Measurements from ENCODE around the gene PPFIBP2.
A peak's percentile ranks its signal among the peaks of the same experiment; 100 is the strongest.

The PPFIBP2 gene

GRCh38 chr11:7582338-7582985, 68.7 kb downstream of the PPFIBP2 start:
- H3K9ac ChIP-seq (ENCODE audit: low read depth in 1 of 2, low read length in 2 of 2) = no peak overlapping the region
- H3K27ac ChIP-seq (ENCODE audit: low read depth in 2 of 2, low read length in 2 of 2) = no peak overlapping the region
- peaks cover 27 to 33% of the 10 kb centered on the region in 2 donors for H3K4me1 ChIP-seq (ENCODE audit: control insufficient read depth in 2 of 2, insufficient read depth in 2 of 2, low read length in 2 of 2)
- H3K4me3 ChIP-seq (ENCODE audit: low read length in 2 of 2) = no peak overlapping the region
- H3K27me3 ChIP-seq (ENCODE audit: control insufficient read depth in 2 of 2, insufficient read depth in 2 of 2, low read length in 2 of 2) = no peaks in the 10 kb centered on the region
- H3K36me3 ChIP-seq (ENCODE audit: control insufficient read depth in 2 of 2, insufficient read depth in 2 of 2, low read length in 2 of 2) = no peaks in the 10 kb centered on the region
- no peaks in the 10 kb centered on the region for H3K9me3 ChIP-seq (ENCODE audit: control insufficient read depth in 2 of 2, low read length in 2 of 2)

- Histone ChIP-seq H3K27ac (ENCODE audit: low read depth in 2 of 2, low read length in 2 of 2) (no peak overlapping the region), H3K9me3 (ENCODE audit: control insufficient read depth in 2 of 2, low read length in 2 of 2) (no peaks in the 10 kb centered on the region), H3K9ac (ENCODE audit: low read depth in 1 of 2, low read length in 2 of 2) (no peak overlapping the region), H3K36me3 (ENCODE audit: control insufficient read depth in 2 of 2, insufficient read depth in 2 of 2, low read length in 2 of 2) (no peaks in the 10 kb centered on the region), H3K27me3 (ENCODE audit: control insufficient read depth in 2 of 2, insufficient read depth in 2 of 2, low read length in 2 of 2) (no peaks in the 10 kb centered on the region), H3K4me1 (ENCODE audit: control insufficient read depth in 2 of 2, insufficient read depth in 2 of 2, low read length in 2 of 2) (peaks cover 21 to 25% of the 10 kb centered on the region in 2 donors), H3K4me3 (ENCODE audit: low read length in 2 of 2) (no peak overlapping the region)
These were observed 69.4 kb downstream of the PPFIBP2 start for GRCh38 chr11:7583248-7583647.

- no peak overlapping the region for H3K27ac ChIP-seq (ENCODE audit: low read depth in 2 of 2, low read length in 2 of 2)
- peaks cover 0 to 3% of the 10 kb centered on the region in 2 donors for H3K36me3 ChIP-seq (ENCODE audit: control insufficient read depth in 2 of 2, insufficient read depth in 2 of 2, low read length in 2 of 2)
- peaks cover 12 to 14% of the 10 kb centered on the region in 2 donors for H3K4me1 ChIP-seq (ENCODE audit: control insufficient read depth in 2 of 2, insufficient read depth in 2 of 2, low read length in 2 of 2)
- H3K9ac ChIP-seq (ENCODE audit: low read depth in 1 of 2, low read length in 2 of 2) = no peak overlapping the region
- H3K27me3 ChIP-seq (ENCODE audit: control insufficient read depth in 2 of 2, insufficient read depth in 2 of 2, low read length in 2 of 2) = no peaks in the 10 kb centered on the region
- H3K9me3 ChIP-seq (ENCODE audit: control insufficient read depth in 2 of 2, low read length in 2 of 2) = no peaks in the 10 kb centered on the region
- H3K4me3 ChIP-seq (ENCODE audit: low read length in 2 of 2) = no peak overlapping the region
These were observed 71.1 kb downstream of the PPFIBP2 start for GRCh38 chr11:7584910-7585309.

GRCh38 chr11:7585816-7586215, 72.0 kb downstream of the PPFIBP2 start:
- Histone ChIP-seq H3K27ac (ENCODE audit: low read depth in 2 of 2, low read length in 2 of 2) (peak overlapping the region; percentile 26 to 35), H3K9me3 (ENCODE audit: control insufficient read depth in 2 of 2, low read length in 2 of 2) (no peaks in the 10 kb centered on the region)

GRCh38 chr11:7586376-7586775, 72.6 kb downstream of the PPFIBP2 start:
- Histone ChIP-seq H3K36me3 (ENCODE audit: control insufficient read depth in 2 of 2, insufficient read depth in 2 of 2, low read length in 2 of 2) (peaks cover 0 to 3% of the 10 kb centered on the region in 2 donors), H3K9me3 (ENCODE audit: control insufficient read depth in 2 of 2, low read length in 2 of 2) (no peaks in the 10 kb centered on the region), H3K27me3 (ENCODE audit: control insufficient read depth in 2 of 2, insufficient read depth in 2 of 2, low read length in 2 of 2) (no peaks in the 10 kb centered on the region), H3K4me3 (ENCODE audit: low read length in 2 of 2) (no peak overlapping the region), H3K4me1 (ENCODE audit: control insufficient read depth in 2 of 2, insufficient read depth in 2 of 2, low read length in 2 of 2) (peaks cover 9 to 27% of the 10 kb centered on the region in 2 donors), H3K27ac (ENCODE audit: low read depth in 2 of 2, low read length in 2 of 2) (no peak overlapping the region), H3K9ac (ENCODE audit: low read depth in 1 of 2, low read length in 2 of 2) (no peak overlapping the region)

More at GRCh38 chr11:7585816-7586215, 72.0 kb downstream of the PPFIBP2 start:
- no peak overlapping the region for H3K9ac ChIP-seq (ENCODE audit: low read depth in 1 of 2, low read length in 2 of 2)
- peaks cover 0 to 3% of the 10 kb centered on the region in 2 donors for H3K36me3 ChIP-seq (ENCODE audit: control insufficient read depth in 2 of 2, insufficient read depth in 2 of 2, low read length in 2 of 2)
- peak overlapping the region in 1 of 2 donors; percentile 19 for H3K4me3 ChIP-seq (ENCODE audit: low read length in 2 of 2)
- H3K4me1 ChIP-seq (ENCODE audit: control insufficient read depth in 2 of 2, insufficient read depth in 2 of 2, low read length in 2 of 2) = peaks cover 9 to 22% of the 10 kb centered on the region in 2 donors
- no peaks in the 10 kb centered on the region for H3K27me3 ChIP-seq (ENCODE audit: control insufficient read depth in 2 of 2, insufficient read depth in 2 of 2, low read length in 2 of 2)

GRCh38 chr11:7587712-7588111, 73.9 kb downstream of the PPFIBP2 start:
- Histone ChIP-seq H3K9me3 (ENCODE audit: control insufficient read depth in 2 of 2, low read length in 2 of 2) (no peaks in the 10 kb centered on the region), H3K27me3 (ENCODE audit: control insufficient read depth in 2 of 2, insufficient read depth in 2 of 2, low read length in 2 of 2) (no peaks in the 10 kb centered on the region), H3K9ac (ENCODE audit: low read depth in 1 of 2, low read length in 2 of 2) (no peak overlapping the region), H3K36me3 (ENCODE audit: control insufficient read depth in 2 of 2, insufficient read depth in 2 of 2, low read length in 2 of 2) (peaks cover 0 to 3% of the 10 kb centered on the region in 2 donors), H3K27ac (ENCODE audit: low read depth in 2 of 2, low read length in 2 of 2) (no peak overlapping the region), H3K4me3 (ENCODE audit: low read length in 2 of 2) (no peak overlapping the region), H3K4me1 (ENCODE audit: control insufficient read depth in 2 of 2, insufficient read depth in 2 of 2, low read length in 2 of 2) (peaks cover 18 to 40% of the 10 kb centered on the region in 2 donors)

GRCh38 chr11:7589861-7590260, 76.1 kb downstream of the PPFIBP2 start:
- Histone ChIP-seq H3K27me3 (ENCODE audit: control insufficient read depth in 2 of 2, insufficient read depth in 2 of 2, low read length in 2 of 2) (no peaks in the 10 kb centered on the region), H3K27ac (ENCODE audit: low read depth in 2 of 2, low read length in 2 of 2) (no peak overlapping the region), H3K4me3 (ENCODE audit: low read length in 2 of 2) (no peak overlapping the region), H3K4me1 (ENCODE audit: control insufficient read depth in 2 of 2, insufficient read depth in 2 of 2, low read length in 2 of 2) (peaks cover 18 to 40% of the 10 kb centered on the region in 2 donors), H3K9ac (ENCODE audit: low read depth in 1 of 2, low read length in 2 of 2) (no peak overlapping the region), H3K36me3 (ENCODE audit: control insufficient read depth in 2 of 2, insufficient read depth in 2 of 2, low read length in 2 of 2) (peaks cover 5 to 8% of the 10 kb centered on the region in 2 donors), H3K9me3 (ENCODE audit: control insufficient read depth in 2 of 2, low read length in 2 of 2) (no peaks in the 10 kb centered on the region)

- H3K4me1 ChIP-seq (ENCODE audit: control insufficient read depth in 2 of 2, insufficient read depth in 2 of 2, low read length in 2 of 2) = peaks cover 13 to 36% of the 10 kb centered on the region in 2 donors
- H3K9ac ChIP-seq (ENCODE audit: low read depth in 1 of 2, low read length in 2 of 2) = no peak overlapping the region
- no peak overlapping the region for H3K27ac ChIP-seq (ENCODE audit: low read depth in 2 of 2, low read length in 2 of 2)
- peaks cover 7 to 8% of the 10 kb centered on the region in 2 donors for H3K36me3 ChIP-seq (ENCODE audit: control insufficient read depth in 2 of 2, insufficient read depth in 2 of 2, low read length in 2 of 2)
- no peak overlapping the region for H3K4me3 ChIP-seq (ENCODE audit: low read length in 2 of 2)
- no peaks in the 10 kb centered on the region for H3K27me3 ChIP-seq (ENCODE audit: control insufficient read depth in 2 of 2, insufficient read depth in 2 of 2, low read length in 2 of 2)
- H3K9me3 ChIP-seq (ENCODE audit: control insufficient read depth in 2 of 2, low read length in 2 of 2) = no peaks in the 10 kb centered on the region
These were observed 76.7 kb downstream of the PPFIBP2 start for GRCh38 chr11:7590529-7590928.

- H3K27me3 ChIP-seq (ENCODE audit: control insufficient read depth in 2 of 2, insufficient read depth in 2 of 2, low read length in 2 of 2) = no peaks in the 10 kb centered on the region
- no peaks in the 10 kb centered on the region for H3K9me3 ChIP-seq (ENCODE audit: control insufficient read depth in 2 of 2, low read length in 2 of 2)
- H3K9ac ChIP-seq (ENCODE audit: low read depth in 1 of 2, low read length in 2 of 2) = no peak overlapping the region
- no peak overlapping the region for H3K27ac ChIP-seq (ENCODE audit: low read depth in 2 of 2, low read length in 2 of 2)
- H3K36me3 ChIP-seq (ENCODE audit: control insufficient read depth in 2 of 2, insufficient read depth in 2 of 2, low read length in 2 of 2) = peaks cover 7 to 8% of the 10 kb centered on the region in 2 donors
- H3K4me3 ChIP-seq (ENCODE audit: low read length in 2 of 2) = no peak overlapping the region
- H3K4me1 ChIP-seq (ENCODE audit: control insufficient read depth in 2 of 2, insufficient read depth in 2 of 2, low read length in 2 of 2) = peaks cover 9 to 31% of the 10 kb centered on the region in 2 donors
These were observed 77.5 kb downstream of the PPFIBP2 start for GRCh38 chr11:7591107-7591894.

GRCh38 chr11:7591987-7592386, 78.2 kb downstream of the PPFIBP2 start:
- Histone ChIP-seq H3K9ac (ENCODE audit: low read depth in 1 of 2, low read length in 2 of 2) (no peak overlapping the region), H3K36me3 (ENCODE audit: control insufficient read depth in 2 of 2, insufficient read depth in 2 of 2, low read length in 2 of 2) (peaks cover 7 to 8% of the 10 kb centered on the region in 2 donors), H3K4me1 (ENCODE audit: control insufficient read depth in 2 of 2, insufficient read depth in 2 of 2, low read length in 2 of 2) (peaks cover 11 to 33% of the 10 kb centered on the region in 2 donors), H3K27ac (ENCODE audit: low read depth in 2 of 2, low read length in 2 of 2) (no peak overlapping the region), H3K4me3 (ENCODE audit: low read length in 2 of 2) (no peak overlapping the region), H3K27me3 (ENCODE audit: control insufficient read depth in 2 of 2, insufficient read depth in 2 of 2, low read length in 2 of 2) (no peaks in the 10 kb centered on the region), H3K9me3 (ENCODE audit: control insufficient read depth in 2 of 2, low read length in 2 of 2) (no peaks in the 10 kb centered on the region)

All from mucosa of rectum (tissue), 2 donors.